Vagina (tissue), 2 donors: ENCODE measurements around the gene LRIG2.

ENCODE experiments used
- POLR2A ChIP-seq, 2 donors: fragments of 450-650 bp; IDR thresholded peaks; one replicate each; pipeline ENCODE4 v1.6.1; 2017; ENCODE audit warnings: antibody characterized with exemption in 2 of 2, mild to moderate bottlenecking in 2 of 2, moderate library complexity in 2 of 2
- POLR2AphosphoS5 ChIP-seq, 2 donors: sonication (generic); formaldehyde crosslinking; IDR thresholded peaks; one replicate each; pipeline ENCODE4 v1.9.0; 2017; ENCODE audit warnings: antibody characterized with exemption in 2 of 2, mild to moderate bottlenecking in 2 of 2, low read depth in 1 of 2; ENCODE audit not compliant: insufficient read depth in 1 of 2
- TF ChIP-seq, protein P1 (sequence below), 3 experiments: fragments of 450-650 bp in 2 of 3; fragments of 200-600 bp in 1 of 3; sonication (generic) in 1 of 3; IDR thresholded peaks; one replicate each; pipeline ENCODE4 v1.5.1; 2017 to 2019; ENCODE audit warnings: antibody characterized with exemption in 3 of 3, mild to moderate bottlenecking in 2 of 3, moderate library complexity in 2 of 3

DNA sequence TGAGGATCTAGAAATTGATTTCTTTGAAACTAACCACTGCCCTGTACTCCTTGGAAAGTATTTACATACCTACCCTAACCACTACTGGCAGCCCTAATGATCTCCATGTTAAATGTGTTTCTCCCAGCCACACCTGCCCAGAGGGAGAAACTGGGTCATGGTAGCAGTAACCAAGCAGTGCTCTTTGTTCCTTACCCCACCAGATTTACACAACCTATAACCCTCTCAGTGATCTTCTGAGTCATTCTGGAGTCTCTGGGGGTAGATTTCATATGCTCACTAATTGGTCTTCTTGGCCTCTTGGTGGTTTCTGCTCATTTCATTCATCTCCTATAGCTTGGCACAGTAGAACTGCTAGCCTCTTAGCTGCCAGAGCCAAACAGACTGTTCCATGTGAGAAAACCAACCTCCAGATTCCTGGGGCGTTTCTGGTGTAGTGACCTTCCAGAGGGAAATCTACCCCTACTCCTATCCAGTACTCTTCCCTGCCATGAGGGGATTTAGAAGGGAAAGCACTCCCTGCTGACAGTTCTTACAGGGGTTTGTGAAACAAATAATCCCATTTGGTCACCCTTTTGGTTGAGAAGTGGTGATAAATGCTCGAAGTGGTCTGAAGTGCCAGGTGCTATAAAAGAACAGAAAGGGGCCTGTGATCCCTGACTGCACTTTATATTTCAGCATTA lies 36.2 kb upstream of the LRIG2 start:
- TF ChIP-seq, protein P1, sequence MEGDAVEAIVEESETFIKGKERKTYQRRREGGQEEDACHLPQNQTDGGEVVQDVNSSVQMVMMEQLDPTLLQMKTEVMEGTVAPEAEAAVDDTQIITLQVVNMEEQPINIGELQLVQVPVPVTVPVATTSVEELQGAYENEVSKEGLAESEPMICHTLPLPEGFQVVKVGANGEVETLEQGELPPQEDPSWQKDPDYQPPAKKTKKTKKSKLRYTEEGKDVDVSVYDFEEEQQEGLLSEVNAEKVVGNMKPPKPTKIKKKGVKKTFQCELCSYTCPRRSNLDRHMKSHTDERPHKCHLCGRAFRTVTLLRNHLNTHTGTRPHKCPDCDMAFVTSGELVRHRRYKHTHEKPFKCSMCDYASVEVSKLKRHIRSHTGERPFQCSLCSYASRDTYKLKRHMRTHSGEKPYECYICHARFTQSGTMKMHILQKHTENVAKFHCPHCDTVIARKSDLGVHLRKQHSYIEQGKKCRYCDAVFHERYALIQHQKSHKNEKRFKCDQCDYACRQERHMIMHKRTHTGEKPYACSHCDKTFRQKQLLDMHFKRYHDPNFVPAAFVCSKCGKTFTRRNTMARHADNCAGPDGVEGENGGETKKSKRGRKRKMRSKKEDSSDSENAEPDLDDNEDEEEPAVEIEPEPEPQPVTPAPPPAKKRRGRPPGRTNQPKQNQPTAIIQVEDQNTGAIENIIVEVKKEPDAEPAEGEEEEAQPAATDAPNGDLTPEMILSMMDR (IDR thresholded peaks at IDR 0.05) = no peak
- TF ChIP-seq POLR2A (IDR thresholded peaks at IDR 0.05) (no peak), POLR2AphosphoS5 (IDR thresholded peaks at IDR 0.05; ENCODE audit: insufficient read depth in 1 of 2, low read depth in 1 of 2) (no peak)
